Muscle of arm (tissue), 12 donors: ENCODE measurements around the gene TLL2. TPM values are rescaled to one million over a fixed set of nuclear protein-coding genes. Genes with fewer than 3 reads are reported as not detected.

ENCODE experiments used
- DNase-seq: peaks from one replicate; pipeline ENCODE4 v3.0.0-alpha.2; 2013
- polyA plus RNA-seq, 12 donors: library from polyadenylated mRNA; unstranded; fragments of 120-200 nt; gene quantifications; one replicate each; pipeline ENCODE4 v1.2.1, GENCODE V29; 2013; ENCODE audit not compliant: insufficient read length in 12 of 12

Gene TLL2
- polyA plus RNA-seq, 12 donors: 0.84 to 3.3 (median 1.8) TPM; not detected in 1

- no peak for DNase-seq
Observed at GRCh38 chr10:96427291-96427690, 86.4 kb downstream of the TLL2 start.

- DNase-seq: no peak
Observed at GRCh38 chr10:96422525-96422924, 91.2 kb downstream of the TLL2 start.

- DNase-seq: no peak
Observed at GRCh38 chr10:96421995-96422394, 91.7 kb downstream of the TLL2 start.

GRCh38 chr10:96420228-96421009 is 93.3 kb downstream of the TLL2 start:
- DNase-seq: no peak

- DNase-seq: no peak
Observed at GRCh38 chr10:96419351-96419750, 94.4 kb downstream of the TLL2 start.

GRCh38 chr10:96418582-96418981 is 95.1 kb downstream of the TLL2 start:
- no peak for DNase-seq

GRCh38 chr10:96417441-96417840 is 96.3 kb downstream of the TLL2 start:
- DNase-seq: no peak

GRCh38 chr10:96416643-96417042 is 97.1 kb downstream of the TLL2 start:
- peak; percentile 57 for DNase-seq

- no peak for DNase-seq
Observed at GRCh38 chr10:96415891-96416554, 97.7 kb downstream of the TLL2 start.

GRCh38 chr10:96415150-96415890 is 98.4 kb downstream of the TLL2 start:
- no peak for DNase-seq

GRCh38 chr10:96414303-96414702 is 99.4 kb downstream of the TLL2 start:
- no peak for DNase-seq

- DNase-seq: no peak
Observed at GRCh38 chr10:96413151-96413787, 100.5 kb downstream of the TLL2 start.

- DNase-seq: peak; percentile 49
Observed at GRCh38 chr10:96411716-96412320, 101.9 kb downstream of the TLL2 start.

GRCh38 chr10:96410296-96410695 is 103.4 kb downstream of the TLL2 start:
- DNase-seq: no peak

- DNase-seq: no peak
Observed at GRCh38 chr10:96408201-96408600, 105.5 kb downstream of the TLL2 start.

GRCh38 chr10:96407560-96408069 is 106.1 kb downstream of the TLL2 start:
- no peak for DNase-seq

- no peak for DNase-seq
Observed at GRCh38 chr10:96406091-96406490, 107.6 kb downstream of the TLL2 start.

GRCh38 chr10:96402417-96403305 is 111.1 kb downstream of the TLL2 start:
- DNase-seq: no peak

- DNase-seq: no peak
Observed at GRCh38 chr10:96401036-96401435, 112.7 kb downstream of the TLL2 start.

- no peak for DNase-seq
Observed at GRCh38 chr10:96400465-96400864, 113.3 kb downstream of the TLL2 start.
